Hematopoietic multipotent progenitor cell (in vitro differentiated cells): ENCODE measurements around the gene PSMB1. TPM values are rescaled to one million over a fixed set of nuclear protein-coding genes. Genes with fewer than 3 reads are reported as not detected.

ENCODE experiments used
- DNase-seq, 3 donors: peaks; one replicate each; pipeline ENCODE4 v3.0.0-alpha.2; 2011 to 2015; ENCODE audit warnings: low read depth in 2 of 3, low spot score in 2 of 3
- total RNA-seq: library from RNA; depleted of rRNA; stranded (reverse); fragments of >200 nt; gene quantifications from one replicate; pipeline ENCODE4 v1.2.3, GENCODE V29; 2012

Gene PSMB1
- 183 TPM for total RNA-seq

- DNase-seq: peak; percentile 63 to 87 (median 87)
Observed at GRCh38 chr6:170552765-170553533, at the start of gene PSMB1. TSS of gene PSMB1 (minus strand) at chr6:170553307. CDS start at chr6:170553242, 65 bp downstream.

GRCh38 chr6:170597278-170597677 lies 44.2 kb upstream of the PSMB1 start:
- DNase-seq: no peak

GRCh38 chr6:170596426-170596825 lies 43.3 kb upstream of the PSMB1 start:
- no peak for DNase-seq

- DNase-seq: no peak
Observed at GRCh38 chr6:170590725-170591124, 37.6 kb upstream of the PSMB1 start.

- peak in 1 of 3 donors; percentile 1 for DNase-seq
Observed at GRCh38 chr6:170584954-170585498, 31.9 kb upstream of the PSMB1 start.

GRCh38 chr6:170584181-170584953 lies 31.3 kb upstream of the PSMB1 start, which contains the start of gene PDCD2:
TSS of gene PDCD2 (minus strand) at chr6:170584637. CDS start at chr6:170584581, 56 bp downstream.
- peak; percentile 81 to 91 (median 90) for DNase-seq

- DNase-seq: peak in 1 of 3 donors; percentile 34
Observed at GRCh38 chr6:170583756-170584180, 30.7 kb upstream of the PSMB1 start.

- DNase-seq: no peak
Observed at GRCh38 chr6:170578909-170579308, 25.8 kb upstream of the PSMB1 start.

- peak in 1 of 3 donors; percentile 26 for DNase-seq
Observed at GRCh38 chr6:170575250-170575649, 22.1 kb upstream of the PSMB1 start.

- no peak for DNase-seq
Observed at GRCh38 chr6:170572704-170573466, 19.8 kb upstream of the PSMB1 start.

GRCh38 chr6:170564936-170565530 lies 11.9 kb upstream of the PSMB1 start:
- no peak for DNase-seq

GRCh38 chr6:170561555-170561954 lies 8.4 kb upstream of the PSMB1 start:
- DNase-seq: no peak

- DNase-seq: no peak
Observed at GRCh38 chr6:170555305-170555704, 2.2 kb upstream of the PSMB1 start.

- DNase-seq: no peak
Observed at GRCh38 chr6:170554796-170555137, 1.7 kb upstream of the PSMB1 start.

GRCh38 chr6:170554013-170554795 lies 1.1 kb upstream of the PSMB1 start, which contains the start of gene TBP:
TSS of gene TBP (plus strand) at chr6:170554369. CDS start at chr6:170557030, 2,661 bp downstream.
- peak; percentile 91 to 99 (median 98) for DNase-seq

GRCh38 chr6:170553534-170554012 lies 466 bp upstream of the PSMB1 start:
- DNase-seq: peak in 2 of 3 donors; percentile 49 to 76

GRCh38 chr6:170545405-170545804 lies 7.7 kb downstream of the PSMB1 start:
- DNase-seq: no peak

- DNase-seq: no peak
Observed at GRCh38 chr6:170542031-170542719, 10.9 kb downstream of the PSMB1 start.

GRCh38 chr6:170537329-170537728 lies 15.8 kb downstream of the PSMB1 start:
- DNase-seq: no peak
